ENCODE results near the gene SCARB1. TPM values are rescaled to one million over a fixed set of nuclear protein-coding genes. Genes with fewer than 3 reads are reported as not detected.

The SCARB1 gene, protein sequence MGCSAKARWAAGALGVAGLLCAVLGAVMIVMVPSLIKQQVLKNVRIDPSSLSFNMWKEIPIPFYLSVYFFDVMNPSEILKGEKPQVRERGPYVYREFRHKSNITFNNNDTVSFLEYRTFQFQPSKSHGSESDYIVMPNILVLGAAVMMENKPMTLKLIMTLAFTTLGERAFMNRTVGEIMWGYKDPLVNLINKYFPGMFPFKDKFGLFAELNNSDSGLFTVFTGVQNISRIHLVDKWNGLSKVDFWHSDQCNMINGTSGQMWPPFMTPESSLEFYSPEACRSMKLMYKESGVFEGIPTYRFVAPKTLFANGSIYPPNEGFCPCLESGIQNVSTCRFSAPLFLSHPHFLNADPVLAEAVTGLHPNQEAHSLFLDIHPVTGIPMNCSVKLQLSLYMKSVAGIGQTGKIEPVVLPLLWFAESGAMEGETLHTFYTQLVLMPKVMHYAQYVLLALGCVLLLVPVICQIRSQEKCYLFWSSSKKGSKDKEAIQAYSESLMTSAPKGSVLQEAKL
- total RNA-seq (125 TPM in 2 replicates), polyA plus RNA-seq (133 and 141 TPM in 2 replicates), polyA minus RNA-seq (101 and 103 TPM in 2 replicates), Bru-seq, nascent RNA (percentile 61 among the genes with signal in this experiment), BruChase-seq, experiment 1, labeled RNA remaining after a 6-hour chase (percentile 61 among the genes with signal in this experiment), BruChase-seq, experiment 2, labeled RNA remaining after a 2-hour chase (percentile 59 among the genes with signal in this experiment)
- 88.9 and 96.7 TPM in 2 replicates for polyA plus RNA-seq (2011; cell fraction: cytosol; rRNA removed)
- polyA plus RNA-seq (2011; cell fraction: nucleus; rRNA removed): 99.8 and 106 TPM in 2 replicates
- 97.9 and 111 TPM in 2 replicates for polyA plus RNA-seq (2012)
- polyA minus RNA-seq (2011; cell fraction: cytosol; rRNA and poly(A)+ RNA removed): 54.0 TPM
- polyA minus RNA-seq (2011; cell fraction: nucleus; rRNA and poly(A)+ RNA removed): 34.3 and 35.2 TPM in 2 replicates
- long read RNA-seq, transcript SCARB1-211 (13 exons, 1,597 nt): minor isoform, 5 of 214 reads
- long read RNA-seq, transcript SCARB1-202 (12 exons, 3,329 nt): minor isoform, 10 of 214 reads
- long read RNA-seq, transcript SCARB1-201 (13 exons, 2,611 nt): major isoform, 134 of 214 reads
- long read RNA-seq, partial matches to known transcripts: 40 of 214 reads
- long read RNA-seq, other reads (novel, unspliced or antisense): 24 of 214 reads

GRCh38 chr12:124863416-124864325, at the start of gene SCARB1:
TSS of gene SCARB1 (minus strand) at chr12:124863864. CDS start at chr12:124863720, 144 bp downstream.
- Histone ChIP-seq H2AFZ (ENCODE audit: low read depth, low read length) (peak within 1 kb of the TSS; percentile 96), H3K9me3 (replicated peaks; ENCODE audit: control insufficient read depth, insufficient read depth, low read length) (no peaks in the 10 kb centered on the region), H3K9ac (replicated peaks; ENCODE audit: extremely low read depth, insufficient read depth, low read length) (peak within 1 kb of the TSS; percentile 37), H4K20me1 (replicated peaks; ENCODE audit: control insufficient read depth, extremely low read depth, insufficient read depth, low read length) (no peaks in the 10 kb centered on the region), H3K27me3 (ENCODE audit: control insufficient read depth in 2 of 2, insufficient read depth in 2 of 2, low read length in 2 of 2) (no peaks in the 10 kb centered on the region), H3K9me1 (replicated peaks; ENCODE audit: control insufficient read depth, extremely low read depth, insufficient read depth, low read length) (no peaks in the 10 kb centered on the region), H3K79me2 (ENCODE audit: control insufficient read depth, insufficient read depth, low read length) (peaks cover 26% of the 10 kb centered on the region), H3K36me3 (ENCODE audit: control insufficient read depth in 2 of 2, extremely low read depth in 1 of 2, insufficient read depth in 2 of 2, low read length in 2 of 2) (no peaks in the 10 kb centered on the region), H3K27ac (ENCODE audit: insufficient read depth, low read depth, low read length) (peak within 1 kb of the TSS; percentile 58), H3K4me3 (replicated peaks in 1 of 3; ENCODE audit: insufficient read depth in 1 of 3, low read depth in 1 of 3, low read length in 3 of 3) (peak within 1 kb of the TSS; percentile 16 to 73 (median 30)), H3K4me1 (ENCODE audit: control insufficient read depth, extremely low read depth, insufficient read depth, low read length) (peaks cover 24% of the 10 kb centered on the region), H3K4me2 (ENCODE audit: insufficient read depth, low read length) (peak within 1 kb of the TSS; percentile 70)
- peak; percentile 71 for DNase-seq (ENCODE audit: low read depth, low spot score)
- no TSS peak for BruUV-seq (replicated peaks)
- intact Hi-C loops (cut with micrococcal nuclease) (loop anchor here (2.0 kb wide), 1 partner anchor 43 kb away; no protein-coding TSS in a partner anchor), dilution Hi-C loops (cut with MboI; ENCODE audit: extremely low pct_ligation_motif_present, low sequenced_read_pairs) (no loop called here)
- ChIA-PET POLR2A (interaction anchor here (1.6 kb wide), 1 partner anchor 51 kb away, joined by 6 read pairs; the partner anchor contains the start of gene UBC), CTCF (interaction anchor here (1.7 to 2.5 kb wide), 2 partner anchors 43 to 810 kb away, joined by 4 to 11 read pairs; no protein-coding TSS in a partner anchor)
- peak; percentile 76 for FAIRE-seq
- TF ChIP-seq GATA2 (IDR thresholded peaks at IDR 0.05; ENCODE audit: insufficient read depth, insufficient read length, low read depth, low read length) (no peak), CTCF (IDR thresholded peaks at IDR 0.05; ENCODE audit: extremely low read depth in 1 of 2, insufficient read depth in 1 of 2, low read depth in 1 of 2, low read length in 2 of 2) (peak in 1 of 2 donors; percentile 3), FOS (IDR thresholded peaks at IDR 0.05; ENCODE audit: borderline replicate concordance, insufficient read depth, low read length) (no peak), POLR2A (IDR thresholded peaks at IDR 0.05; ENCODE audit: low read depth, low read length) (peak; percentile 82), JUN (IDR thresholded peaks at IDR 0.05; ENCODE audit: borderline replicate concordance, insufficient read depth, insufficient read length, low read depth) (no peak), EZH2 (IDR thresholded peaks at IDR 0.05; ENCODE audit: borderline replicate concordance, low read depth, low read length, severe bottlenecking) (no peak), MAX (IDR thresholded peaks at IDR 0.05; ENCODE audit: insufficient read depth, insufficient read length) (peak; percentile 42), MYC (IDR thresholded peaks at IDR 0.05; ENCODE audit: low read depth, low read length) (peak; percentile 89), POLR2AphosphoS5 (IDR thresholded peaks at IDR 0.05; ENCODE audit: insufficient read depth, low read depth, low read length) (peak; percentile 79)
